Neutrophil (primary cell): Measurements from ENCODE around the gene ACOT6.
"Not testable (repeated sequence)": the region's sequence is repeated elsewhere in the genome, so short reads cannot be mapped to it uniquely, and the experiment has no call there.

Source experiments
- H3K27ac ChIP-seq: fragments of 200-600 bp; sonication (generic); 2 replicates; pipeline ENCODE4 v1.5.1; 2016; ENCODE audit warnings: mild to moderate bottlenecking, moderate library complexity
- H3K27me3 ChIP-seq: fragments of 200-600 bp; sonication (generic); 2 replicates; pipeline ENCODE4 v1.6.0; 2016; ENCODE audit warnings: mild to moderate bottlenecking
- H3K36me3 ChIP-seq: fragments of 200-600 bp; sonication (generic); 2 replicates; pipeline ENCODE4 v1.5.1; 2017
- H3K4me1 ChIP-seq, 2 experiments: fragments of 200-600 bp in 1 of 2; sonication (generic) in 1 of 2; 1 replicate in 1 of 2; 2 replicates in 1 of 2; pipeline versions ENCODE4 v1.5.1 to v1.6.1; 2013 to 2016; ENCODE audit warnings: low read depth in 1 of 2, low read length in 1 of 2, mild to moderate bottlenecking in 1 of 2, moderate library complexity in 1 of 2; ENCODE audit not compliant: control insufficient read depth in 1 of 2, insufficient read depth in 1 of 2
- H3K4me3 ChIP-seq, 2 experiments: fragments of 200-600 bp in 1 of 2; sonication (generic) in 1 of 2; 1 replicate in 1 of 2; 2 replicates in 1 of 2; pipeline ENCODE4 v1.5.1; 2013 to 2016; ENCODE audit warnings: low read depth in 1 of 2, low read length in 1 of 2, mild to moderate bottlenecking in 1 of 2, moderate library complexity in 1 of 2
- H3K9me3 ChIP-seq: fragments of 200-600 bp; sonication (generic); 2 replicates; pipeline ENCODE4 v1.5.1; 2016
- CTCF ChIP-seq: fragments of 200-600 bp; sonication (generic); IDR thresholded peaks from 2 replicates; pipeline ENCODE4 v1.5.1; 2016; ENCODE audit warnings: antibody characterized with exemption

Gene ACOT6

DNA sequence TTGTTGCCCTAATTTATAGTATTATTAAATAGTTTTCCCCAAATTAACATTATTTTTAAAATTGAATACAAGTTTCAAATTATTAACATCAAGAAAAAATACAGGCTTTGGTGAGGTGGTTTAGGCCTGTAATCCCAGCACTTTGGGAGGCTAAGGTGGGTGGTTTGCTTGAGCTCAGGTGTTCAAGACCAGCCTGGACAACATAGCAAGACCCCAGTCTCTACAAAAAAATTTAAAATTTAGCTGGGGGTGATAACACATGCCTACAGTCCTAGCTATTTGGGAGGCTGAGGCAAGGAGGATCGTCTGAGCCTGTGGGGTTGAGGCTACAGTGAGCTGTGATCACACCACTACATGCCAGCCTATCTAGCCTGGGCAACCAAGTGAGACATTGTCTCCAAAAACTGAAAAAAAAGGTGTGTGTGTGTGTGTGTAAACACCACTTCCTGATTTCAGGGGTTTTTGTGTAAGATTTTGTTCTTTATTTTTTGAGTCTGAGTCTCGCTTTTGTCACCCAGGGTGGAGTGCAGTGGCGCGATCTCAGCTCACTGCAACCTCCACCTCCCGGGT, 28.6 kb downstream of the ACOT6 start:
- Histone ChIP-seq H3K4me3 (no peak overlapping the region), H3K36me3 (no peaks in the 10 kb centered on the region), H3K27ac (no peak overlapping the region), H3K4me1 (peaks cover 11 to 17% of the 10 kb centered on the region in 2 experiments), H3K9me3 (no peaks in the 10 kb centered on the region), H3K27me3 (peaks cover 18% of the 10 kb centered on the region)
- no peak for TF ChIP-seq CTCF

DNA sequence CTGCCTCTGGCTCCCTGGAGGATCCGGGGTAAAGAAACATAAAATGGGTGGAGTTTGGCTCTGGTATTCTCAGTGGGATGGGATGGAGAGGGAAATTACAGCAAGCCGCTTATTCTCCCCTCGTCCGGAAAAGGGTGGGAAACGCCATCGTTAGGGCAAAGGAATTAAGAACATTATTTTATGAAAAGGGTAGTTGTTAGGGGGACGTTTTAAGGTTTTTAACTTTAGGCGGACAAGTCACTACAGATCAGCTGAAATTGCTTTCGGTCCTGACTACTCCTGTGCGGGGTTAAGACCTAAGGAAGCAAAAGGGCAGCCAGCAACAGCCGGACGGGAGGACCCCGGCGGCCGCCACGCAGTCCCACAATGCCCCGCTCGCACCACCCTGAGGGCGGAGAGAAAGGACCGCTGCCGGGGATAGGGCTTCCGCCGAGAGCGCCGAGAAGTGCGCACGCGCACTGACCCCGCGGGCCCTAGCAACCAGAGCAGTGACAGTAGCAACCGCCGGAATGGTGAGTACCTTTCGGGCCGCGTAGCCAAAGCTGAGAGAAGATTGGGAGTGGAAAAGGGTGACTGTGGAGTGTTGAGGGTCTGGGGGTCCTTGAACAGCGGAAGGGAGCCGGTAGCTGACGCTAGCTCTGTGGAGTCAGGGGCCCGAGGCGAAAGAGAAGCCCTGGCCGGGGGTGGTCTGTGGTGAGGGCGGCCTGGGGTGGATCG, 32.4 kb downstream of the ACOT6 start, which contains the start of gene DNAL1:
Gene DNAL1, plus strand, starts transcription at position 456 of the 717 bp plus-strand sequence. Its CDS starts 54 bp downstream, at position 510.
- Histone ChIP-seq H3K4me3 (peak within 1 kb of the TSS; percentile 60 to 70), H3K27me3 (no peaks in the 10 kb centered on the region), H3K36me3 (no peaks in the 10 kb centered on the region), H3K27ac (peak within 1 kb of the TSS; percentile 30), H3K4me1 (peaks cover 11 to 17% of the 10 kb centered on the region in 2 experiments), H3K9me3 (no peaks in the 10 kb centered on the region)
- no peak for TF ChIP-seq CTCF

GRCh38 chr14:73645248-73645610, 32.9 kb downstream of the ACOT6 start:
- H3K4me1 ChIP-seq: peaks cover 11 to 17% of the 10 kb centered on the region in 2 experiments
- H3K27me3 ChIP-seq: no peaks in the 10 kb centered on the region
- no peaks in the 10 kb centered on the region for H3K9me3 ChIP-seq
- peak overlapping the region; percentile 30 for H3K27ac ChIP-seq
- no peaks in the 10 kb centered on the region for H3K36me3 ChIP-seq
- no peak for TF ChIP-seq CTCF
- H3K4me3 ChIP-seq: peak overlapping the region; percentile 60 to 70

- Histone ChIP-seq H3K9me3 (no peaks in the 10 kb centered on the region), H3K27ac (no peak overlapping the region), H3K36me3 (no peaks in the 10 kb centered on the region), H3K4me3 (no peak overlapping the region), H3K4me1 (no peaks in the 10 kb centered on the region), H3K27me3 (no peaks in the 10 kb centered on the region)
- TF ChIP-seq CTCF: no peak
These were observed 38.7 kb downstream of the ACOT6 start for GRCh38 chr14:73651005-73651404.

DNA sequence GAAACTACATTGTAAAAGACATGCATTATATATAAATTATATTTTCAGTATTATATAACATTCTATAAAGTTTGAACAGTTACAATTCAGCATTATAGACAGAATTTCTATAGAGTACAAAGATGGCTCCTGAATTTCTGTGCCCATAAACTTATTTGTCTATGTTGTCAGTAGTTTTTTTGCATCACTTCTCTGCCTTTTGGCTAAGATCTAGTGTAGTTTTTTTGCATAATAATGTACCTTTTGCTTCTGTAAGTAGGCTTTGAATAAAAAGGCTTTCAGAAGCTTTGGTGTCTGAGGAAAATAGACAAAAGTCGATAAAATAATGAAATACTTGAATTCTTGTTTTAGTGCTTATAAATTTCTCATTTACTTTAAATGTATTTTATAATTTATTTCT, 43.5 kb downstream of the ACOT6 start:
- Histone ChIP-seq H3K27ac (no peak overlapping the region), H3K4me1 (no peaks in the 10 kb centered on the region), H3K9me3 (no peaks in the 10 kb centered on the region), H3K4me3 (no peak overlapping the region), H3K36me3 (no peaks in the 10 kb centered on the region), H3K27me3 (no peaks in the 10 kb centered on the region)
- no peak for TF ChIP-seq CTCF

DNA sequence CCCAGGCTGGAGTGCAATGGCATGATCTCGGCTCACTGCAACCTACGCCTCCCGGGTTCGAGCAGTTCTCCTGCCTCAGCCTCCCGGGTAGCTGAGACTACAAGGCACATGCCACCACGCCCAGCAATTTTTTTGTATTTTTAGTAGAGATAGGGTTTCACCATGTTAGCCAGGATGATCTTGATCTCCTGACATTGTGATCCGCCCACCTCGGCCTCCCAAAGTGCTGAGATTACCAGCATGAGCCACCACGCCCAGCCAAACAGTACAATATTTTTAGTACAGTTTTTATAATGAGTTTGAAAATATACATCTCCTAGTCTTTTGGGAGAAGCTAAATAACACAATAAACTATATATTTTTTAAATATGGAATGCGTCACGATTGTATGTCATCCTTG, 46.9 kb downstream of the ACOT6 start:
- H3K36me3 ChIP-seq, H3K9me3 ChIP-seq, H3K27me3 ChIP-seq, H3K4me3 ChIP-seq, H3K27ac ChIP-seq, H3K4me1 ChIP-seq: not testable (repeated sequence)
